ENCODE results near the gene PRSS3.

GRCh38 chr9:33786681-33787080, 8.7 kb upstream of the PRSS3 start:
- TF ChIP-seq CTCF (conservative IDR thresholded peaks at IDR 0.05 in 1 of 2, IDR thresholded peaks at IDR 0.05 in 1 of 2; ENCODE audit: low read depth in 1 of 2, low read length in 2 of 2), result no peak
- TF ChIP-seq EZH2 (IDR thresholded peaks at IDR 0.05; ENCODE audit: low read length, missing control alignments), result no peak
